GM19238 (cell line): ENCODE data around the gene CYSLTR2.
"Not testable (repeated sequence)": the region's sequence is repeated elsewhere in the genome, so short reads cannot be mapped to it uniquely, and the experiment has no call there.

Source experiments
- DNase-seq: peaks from one replicate; pipeline ENCODE4 v3.0.0; 2011; ENCODE audit warnings: low spot score; ENCODE audit not compliant: insufficient read length

The CYSLTR2 gene

DNA sequence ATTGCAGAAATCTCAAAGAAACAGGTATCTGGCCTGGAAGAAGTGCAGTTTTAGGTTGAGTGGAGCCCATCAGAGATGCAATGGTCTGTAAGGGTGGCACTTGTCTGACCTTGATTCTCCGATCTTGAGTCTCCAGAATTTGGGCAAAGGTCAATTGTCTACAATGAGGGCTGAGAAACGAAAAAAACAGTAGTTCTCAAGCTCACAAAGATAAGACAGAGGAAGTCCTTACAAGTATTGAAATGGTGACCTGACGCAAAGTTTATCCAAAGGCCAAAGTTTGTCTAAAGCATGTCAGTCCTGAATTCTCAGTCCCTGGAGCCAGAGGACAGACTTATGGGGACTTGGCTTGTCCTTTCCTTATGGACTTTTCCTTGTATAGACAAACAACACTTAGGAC, 40.3 kb downstream of the CYSLTR2 start:
- DNase-seq = no peak

GRCh38 chr13:48695776-48696175, 42.0 kb downstream of the CYSLTR2 start:
- no peak for DNase-seq

DNA sequence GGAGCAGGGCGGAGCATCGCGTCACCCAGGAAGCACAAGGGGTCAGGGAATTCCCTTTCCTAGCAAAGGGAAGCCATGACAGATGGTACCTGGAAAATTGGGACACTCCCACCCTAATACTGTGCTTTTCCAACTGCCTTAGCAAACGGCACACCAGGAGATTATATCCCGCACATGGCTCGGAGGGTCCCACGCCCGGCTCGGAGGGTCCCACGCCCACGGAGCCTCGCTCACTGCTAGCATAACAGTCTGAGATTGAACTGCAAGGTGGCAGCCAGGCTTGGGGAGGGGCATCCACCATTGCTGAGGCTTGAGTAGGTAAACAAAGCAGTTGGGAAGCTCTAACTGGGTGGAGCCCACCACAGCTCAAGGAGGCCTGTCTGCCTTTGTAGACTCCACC, 42.9 kb downstream of the CYSLTR2 start:
- DNase-seq = not testable (repeated sequence)

GRCh38 chr13:48707405-48707804, 53.7 kb downstream of the CYSLTR2 start:
- no peak for DNase-seq

GRCh38 chr13:48708764-48709163, 55.0 kb downstream of the CYSLTR2 start:
- DNase-seq = no peak

DNA sequence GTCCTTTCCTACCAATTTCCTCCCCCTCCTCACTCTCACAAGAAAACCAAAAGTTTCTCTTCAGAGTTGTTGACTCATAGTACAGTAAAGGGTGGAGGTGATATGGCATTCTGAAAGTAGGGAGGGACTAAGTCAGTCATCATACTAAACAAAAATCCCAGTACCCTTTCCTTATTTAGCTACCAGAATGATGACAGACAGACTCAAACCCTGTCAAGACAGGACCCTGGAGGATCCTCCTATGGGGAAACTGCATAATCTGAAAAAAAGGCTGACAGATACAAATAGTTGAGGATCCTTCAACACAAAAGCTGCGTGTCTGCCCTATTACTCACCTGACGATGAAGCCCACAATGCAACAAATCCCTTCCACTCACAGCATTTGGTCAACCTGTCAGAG, 55.5 kb downstream of the CYSLTR2 start:
- DNase-seq = no peak

GRCh38 chr13:48710160-48710559, 56.4 kb downstream of the CYSLTR2 start:
- no peak for DNase-seq

DNA sequence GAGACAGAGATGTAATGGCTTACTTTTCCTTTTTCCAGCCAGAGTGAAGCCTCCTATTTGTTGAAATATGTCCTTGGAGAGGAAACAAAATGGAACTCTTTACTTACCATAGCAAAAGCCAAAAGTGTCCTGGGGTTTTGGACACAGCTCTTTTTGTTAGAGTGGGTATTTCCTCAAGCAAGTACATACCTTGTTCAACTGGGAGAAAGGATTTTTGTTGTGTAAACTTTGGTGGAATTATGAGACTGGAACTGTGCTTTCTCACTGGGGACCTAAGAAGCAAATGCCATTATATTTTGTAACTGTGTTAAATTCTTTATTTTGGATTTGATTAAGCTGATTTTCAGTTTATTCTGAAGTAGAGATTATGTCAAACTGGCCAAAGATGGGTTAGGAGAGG, 58.4 kb downstream of the CYSLTR2 start:
- DNase-seq = no peak

DNA sequence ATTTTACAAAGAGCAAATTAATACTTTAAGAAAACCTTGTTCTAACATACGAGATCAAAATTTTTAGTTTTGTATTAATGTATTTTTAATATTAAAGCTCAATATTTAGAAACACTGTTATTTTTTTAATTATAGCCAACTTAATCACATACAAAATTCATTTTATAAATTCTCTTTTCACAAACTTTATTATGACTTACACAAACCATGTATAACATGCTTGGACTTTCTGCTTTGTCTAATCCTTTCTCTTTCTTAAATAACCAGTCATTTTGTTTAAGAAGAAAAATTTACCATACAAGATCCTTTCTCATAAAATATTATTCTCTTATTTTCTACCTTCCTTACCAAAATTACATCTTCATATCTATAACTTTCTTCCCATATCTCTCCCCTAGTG, 62.2 kb downstream of the CYSLTR2 start:
- DNase-seq = no peak

DNA sequence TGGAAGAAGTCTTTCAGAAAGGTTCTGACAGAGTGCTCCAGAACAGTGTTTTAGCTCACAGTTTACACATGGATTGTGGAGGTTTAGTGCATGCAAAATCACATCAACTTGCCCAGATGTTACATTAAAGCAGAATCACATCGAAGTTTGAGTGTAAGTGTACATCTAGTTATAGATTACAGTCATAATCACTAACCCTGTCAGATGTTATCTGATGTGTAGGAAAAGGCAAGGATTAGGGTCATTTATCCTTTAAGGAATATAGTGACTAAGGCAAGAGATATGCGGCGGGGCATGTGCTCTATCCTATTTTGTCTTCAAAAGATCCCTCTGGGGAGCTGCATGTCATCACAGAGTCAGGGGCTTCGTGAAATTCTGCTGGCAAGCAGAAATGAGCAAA, 66.9 kb downstream of the CYSLTR2 start:
- no peak for DNase-seq

DNA sequence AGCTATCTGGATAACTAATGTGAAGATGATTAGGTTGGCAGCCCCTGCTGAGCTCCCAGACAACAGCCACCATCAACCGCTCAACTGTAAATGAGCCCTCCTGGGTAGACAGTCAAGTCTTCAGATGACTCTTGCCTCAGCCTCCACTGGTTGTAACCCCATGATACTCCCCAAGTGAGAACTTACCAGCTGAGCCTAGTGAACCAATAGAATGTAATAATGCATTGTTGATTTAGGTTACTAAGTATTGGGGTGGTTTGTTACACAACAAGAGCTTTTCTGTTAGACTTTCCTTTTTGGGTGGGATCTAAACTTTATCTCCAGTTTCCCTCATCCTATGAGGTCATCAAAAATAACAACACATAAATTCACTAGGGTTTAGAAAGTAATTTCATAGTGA, 69.4 kb downstream of the CYSLTR2 start:
- no peak for DNase-seq

- no peak for DNase-seq
Observed at GRCh38 chr13:48725271-48725670, 71.5 kb downstream of the CYSLTR2 start.

DNA sequence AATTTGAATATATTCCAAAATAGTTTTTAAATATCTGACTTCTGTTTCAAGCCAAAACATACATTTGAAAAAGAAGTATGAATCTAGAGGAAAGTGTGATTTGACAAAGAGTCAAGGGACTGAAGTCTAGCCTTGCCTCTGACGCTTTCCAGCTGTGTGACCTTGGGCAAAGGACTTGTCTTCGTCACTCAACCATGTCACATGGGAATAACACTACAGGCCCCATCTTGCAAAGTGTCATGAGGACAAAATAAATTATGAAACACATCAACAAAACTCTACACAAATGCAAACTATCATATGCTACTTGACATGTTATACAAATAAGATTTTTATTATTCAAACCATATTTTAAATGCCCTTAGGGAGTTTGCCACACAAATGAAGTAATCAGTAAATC, 73.0 kb downstream of the CYSLTR2 start:
- DNase-seq = no peak

GRCh38 chr13:48727241-48728011, 73.7 kb downstream of the CYSLTR2 start:
- DNase-seq = no peak

DNA sequence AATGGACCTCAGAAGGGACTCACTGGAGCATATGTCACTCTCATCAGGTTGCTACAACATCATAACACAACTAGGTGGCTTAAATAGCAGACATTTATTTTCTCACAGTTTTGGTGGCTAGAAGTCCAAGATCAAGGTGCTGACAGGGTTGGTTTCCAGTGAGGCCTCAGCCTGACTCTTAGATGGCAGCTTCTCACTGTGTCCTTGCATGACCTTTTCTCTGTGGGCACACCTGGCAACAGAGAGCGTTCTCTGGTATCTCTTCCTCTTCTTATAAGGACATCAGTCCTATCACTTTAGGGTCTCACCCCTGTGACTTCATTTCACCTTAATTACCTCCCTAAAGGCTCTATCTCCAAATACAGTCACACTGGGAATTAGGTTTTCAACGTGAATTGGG, 74.5 kb downstream of the CYSLTR2 start:
- no peak for DNase-seq

GRCh38 chr13:48728876-48729275, 75.1 kb downstream of the CYSLTR2 start:
- DNase-seq = no peak

- DNase-seq = no peak
Observed at GRCh38 chr13:48729856-48730255, 76.1 kb downstream of the CYSLTR2 start.

- no peak for DNase-seq
Observed at GRCh38 chr13:48731001-48731658, 77.4 kb downstream of the CYSLTR2 start.

DNA sequence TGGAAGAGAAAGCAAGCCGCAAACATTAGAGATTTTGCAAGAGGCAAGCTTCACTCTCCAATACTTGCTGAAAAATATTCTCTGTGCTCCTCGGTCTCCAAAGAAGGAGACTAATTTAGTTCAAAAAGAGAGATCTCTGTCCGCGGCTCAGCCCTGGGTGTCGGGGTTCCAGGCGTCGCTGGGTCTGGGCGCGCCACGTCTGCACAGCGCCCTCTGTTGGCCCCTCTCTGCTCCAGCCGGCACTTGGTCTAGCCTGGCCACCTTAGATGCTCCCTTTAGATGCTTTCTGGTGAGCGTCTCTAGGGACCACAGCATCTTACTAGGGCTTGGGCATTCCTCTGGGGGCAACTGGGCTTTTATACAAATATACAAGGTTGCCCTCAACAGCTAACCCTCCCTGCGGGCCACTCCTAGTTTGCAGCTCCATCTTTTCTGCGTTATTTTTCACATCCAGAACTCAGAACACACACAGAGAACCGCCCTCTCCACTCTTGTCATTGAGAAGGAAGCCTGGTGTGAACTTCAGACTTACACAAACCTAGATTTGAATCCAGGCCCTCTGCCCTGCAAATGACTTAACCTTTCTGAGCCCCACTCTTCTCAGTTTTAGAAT, 78.3 kb downstream of the CYSLTR2 start:
- peak; percentile 9 for DNase-seq

DNA sequence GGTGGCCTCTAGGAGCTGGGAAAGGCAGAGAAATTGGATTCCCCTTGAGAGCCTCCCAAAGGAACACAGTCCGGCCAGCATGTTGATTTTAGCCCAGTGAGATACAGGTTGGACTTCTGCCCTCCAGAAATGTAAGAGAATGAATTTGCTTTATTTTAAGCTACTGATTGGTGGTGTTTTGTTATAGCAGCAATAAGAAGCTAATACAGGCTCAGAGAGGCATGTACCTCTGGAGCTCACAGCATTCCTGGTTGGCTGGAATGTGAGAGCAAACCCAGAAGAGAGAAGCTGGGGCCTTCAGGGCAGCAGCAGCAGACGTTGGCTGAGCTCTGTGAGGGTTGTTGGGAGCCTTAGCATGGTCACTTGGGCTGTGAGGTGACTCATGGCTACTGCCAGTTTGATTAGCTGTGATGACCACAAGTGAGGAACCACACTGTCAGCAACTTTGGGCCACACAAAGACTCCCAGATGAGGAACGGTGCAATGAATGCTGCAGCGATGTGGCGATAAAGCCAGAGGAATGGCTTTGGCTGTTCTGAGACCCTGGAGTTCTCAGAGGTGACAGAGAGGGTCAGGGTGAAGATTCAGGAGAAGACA, 80.1 kb downstream of the CYSLTR2 start:
- no peak for DNase-seq

DNA sequence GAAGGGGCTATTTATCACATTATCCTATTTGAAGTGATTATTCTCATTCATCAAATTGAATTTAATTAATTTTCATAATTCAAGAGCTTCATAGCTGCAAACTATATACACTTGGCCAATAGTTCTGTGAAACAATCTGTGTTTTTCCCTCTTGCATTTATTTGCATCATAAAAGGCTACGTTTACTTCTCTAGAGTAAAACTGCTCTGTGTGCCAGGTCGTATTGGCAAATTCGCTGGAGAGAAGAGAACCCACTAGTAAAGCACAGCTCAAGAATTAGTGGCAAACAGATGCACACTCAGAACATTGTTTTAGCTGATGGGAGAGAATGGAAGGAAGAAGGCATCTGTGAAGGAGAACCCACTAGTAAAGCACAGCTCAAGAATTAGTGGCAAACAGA, 81.8 kb downstream of the CYSLTR2 start:
- DNase-seq = no peak

DNA sequence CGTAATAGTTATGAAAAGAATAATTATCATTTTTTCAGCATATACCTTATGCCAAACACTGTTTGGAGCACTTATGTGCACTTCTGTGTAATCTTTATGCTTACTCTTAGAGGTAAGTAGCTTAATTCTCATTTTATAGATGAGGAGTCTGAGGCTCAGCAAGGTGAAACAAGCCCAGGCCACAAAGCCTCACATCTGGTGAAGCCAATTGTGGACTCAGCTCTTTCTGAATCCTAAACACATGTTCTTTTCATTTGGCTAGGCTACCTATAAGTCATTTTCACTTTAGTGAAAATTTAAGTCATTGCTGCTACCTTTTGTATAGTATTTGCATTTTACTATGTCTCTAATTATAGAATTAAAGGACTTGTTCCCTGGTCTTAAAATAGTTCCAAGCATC, 84.0 kb downstream of the CYSLTR2 start:
- no peak for DNase-seq
